ENCODE data around the gene PLEKHN1.

DNA sequence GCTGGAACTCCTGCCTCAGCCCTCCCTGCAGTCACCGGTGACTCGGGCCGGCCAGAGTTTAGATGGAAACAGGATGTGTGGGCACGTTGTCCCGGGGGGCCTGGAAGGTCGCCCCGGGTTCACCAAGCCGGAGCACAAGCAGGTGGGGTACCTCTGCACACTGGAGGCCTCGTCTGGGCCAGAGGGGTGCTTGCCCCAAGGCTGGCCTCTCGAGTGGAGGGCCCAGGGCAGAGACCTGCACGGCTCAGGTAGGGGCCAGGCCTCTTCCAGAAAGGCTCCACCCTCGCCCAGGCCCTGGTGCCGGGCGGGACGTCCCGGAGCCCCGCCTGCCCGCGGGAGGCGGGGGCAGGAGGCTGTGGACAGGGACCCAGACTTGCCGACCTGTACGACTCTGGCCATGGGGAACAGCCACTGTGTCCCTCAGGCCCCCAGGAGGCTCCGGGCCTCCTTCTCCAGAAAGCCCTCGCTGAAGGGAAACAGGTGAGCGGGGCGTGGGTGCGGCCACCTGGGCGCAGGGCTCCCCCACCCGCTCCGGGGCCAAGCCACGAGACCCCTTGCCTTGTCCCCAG lies at the start of gene PLEKHN1:
- TF ChIP-seq CTCF (IDR thresholded peaks at IDR 0.05) (no peak), POLR2A (IDR thresholded peaks at IDR 0.05) (no peak), POLR2AphosphoS5 (IDR thresholded peaks at IDR 0.05) (no peak)
